Superior temporal gyrus (tissue), 1 donor: Measurements from ENCODE around the gene BORCS6.
"Not testable (repeated sequence)": the region's sequence is repeated elsewhere in the genome, so short reads cannot be mapped to it uniquely, and the experiment has no call there.

Experiments
- DNase-seq: peaks from one replicate; pipeline ENCODE4 v3.0.0-alpha.2; 2016; ENCODE audit errors: extremely low spot score

The BORCS6 gene

DNA sequence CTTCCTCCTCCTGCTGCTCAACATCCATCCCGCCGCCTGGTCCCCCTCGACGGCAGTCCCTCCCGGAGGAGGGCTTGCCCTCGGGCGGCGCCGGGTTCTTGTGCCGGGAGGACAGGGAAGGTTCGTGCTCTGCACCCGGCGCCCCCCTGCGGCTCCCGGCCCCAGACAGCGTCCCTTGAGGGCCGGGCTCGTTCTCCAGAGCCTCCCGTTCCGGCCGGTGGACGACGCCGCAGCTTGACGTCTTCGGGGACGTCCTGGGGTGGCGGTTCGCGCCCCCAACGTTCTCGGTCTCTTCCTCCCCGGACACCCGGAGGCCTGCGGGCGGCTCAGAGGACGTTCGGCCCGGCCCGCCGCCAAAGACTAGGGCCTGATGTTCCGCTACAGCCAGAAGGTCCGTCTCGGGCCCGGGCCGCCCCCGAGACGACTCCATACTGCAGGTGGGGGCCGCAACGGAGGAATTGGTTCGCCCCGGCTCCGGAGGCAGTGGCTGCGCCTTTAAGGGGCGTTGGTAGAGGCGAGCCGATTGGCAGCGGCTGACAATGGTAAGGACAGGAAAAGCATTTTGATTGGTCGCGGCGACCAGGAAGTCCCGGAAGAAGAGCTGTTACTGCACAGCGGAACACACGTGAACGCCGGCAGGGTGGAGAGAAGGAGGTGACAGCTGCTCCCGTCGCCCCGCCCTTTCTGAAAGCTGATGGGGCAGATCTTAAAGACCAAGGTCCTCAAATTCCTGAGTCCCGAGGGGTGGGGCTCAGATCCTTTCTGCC lies at the start of gene BORCS6:
Gene BORCS6 (minus strand): TSS at position 470 of the 767 bp plus-strand sequence. CDS start 40 bp downstream, at position 430.
- DNase-seq = peak; percentile 99

GRCh38 chr17:8237886-8238285 lies 47.9 kb upstream of the BORCS6 start:
- DNase-seq = no peak

DNA sequence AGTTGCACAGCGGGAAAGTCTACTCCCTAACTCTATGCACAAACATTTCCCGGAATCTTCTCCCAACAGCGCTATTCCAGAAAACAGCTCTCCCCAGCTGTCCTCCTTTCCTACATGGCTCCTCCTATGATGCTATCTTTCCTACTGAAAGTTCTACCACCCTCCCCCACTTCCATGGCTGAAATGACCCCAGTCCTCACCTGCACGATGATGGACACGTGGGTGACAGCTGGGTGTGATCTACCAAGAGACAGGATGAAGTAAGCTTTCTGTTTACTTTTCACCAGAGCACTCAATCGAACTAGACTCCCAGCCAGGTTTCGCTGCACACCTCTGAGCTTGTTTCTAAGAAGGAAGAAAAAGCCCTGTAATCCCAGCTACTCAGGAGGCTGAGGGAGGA lies 47.2 kb upstream of the BORCS6 start:
- no peak for DNase-seq

GRCh38 chr17:8235676-8236075 lies 45.7 kb upstream of the BORCS6 start:
- no peak for DNase-seq

DNA sequence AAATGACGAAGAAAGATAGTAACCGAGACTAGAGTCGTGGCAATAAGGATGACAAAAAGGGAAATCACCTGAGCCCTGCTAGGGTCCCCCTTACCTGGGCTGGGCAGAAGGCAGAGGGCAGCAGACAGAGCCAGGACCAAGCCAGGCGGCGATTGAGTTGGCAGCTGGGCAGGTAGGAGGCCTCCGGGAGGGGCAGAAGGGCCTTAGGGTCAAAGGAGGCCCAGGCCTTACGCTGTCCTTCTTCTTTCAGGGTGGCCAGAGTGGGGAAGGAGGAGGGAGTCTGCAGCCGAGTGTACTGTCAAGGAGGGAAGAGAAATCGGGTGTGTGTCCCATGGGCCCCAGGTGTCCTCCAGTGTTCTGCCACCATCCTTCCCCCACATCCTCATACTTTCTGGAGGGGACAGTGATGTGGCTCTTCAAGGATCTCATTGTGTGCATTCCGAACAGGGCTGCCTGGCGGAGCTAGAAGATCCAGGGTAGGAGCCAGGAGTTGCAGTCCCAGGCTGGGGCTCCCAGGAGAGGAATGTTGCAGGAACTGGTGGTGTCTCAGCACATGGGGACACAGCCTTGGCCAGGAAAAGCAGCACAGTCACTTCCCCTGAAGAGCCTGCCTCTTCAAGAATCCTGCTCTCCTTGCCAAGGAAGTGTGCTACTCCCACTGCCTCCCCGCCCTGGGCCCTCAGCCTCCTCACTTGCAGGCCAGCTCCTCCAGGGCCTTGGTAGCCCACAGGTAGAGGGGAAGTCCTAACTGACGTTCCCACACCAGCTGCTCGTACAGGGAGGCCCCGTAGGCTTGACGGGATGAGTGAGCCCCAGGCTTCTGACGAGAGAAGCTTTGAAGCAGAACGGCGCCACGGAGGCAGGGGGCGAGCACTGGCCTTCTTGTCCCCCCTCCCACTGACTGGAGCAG lies 44.6 kb upstream of the BORCS6 start:
- no peak for DNase-seq

DNA sequence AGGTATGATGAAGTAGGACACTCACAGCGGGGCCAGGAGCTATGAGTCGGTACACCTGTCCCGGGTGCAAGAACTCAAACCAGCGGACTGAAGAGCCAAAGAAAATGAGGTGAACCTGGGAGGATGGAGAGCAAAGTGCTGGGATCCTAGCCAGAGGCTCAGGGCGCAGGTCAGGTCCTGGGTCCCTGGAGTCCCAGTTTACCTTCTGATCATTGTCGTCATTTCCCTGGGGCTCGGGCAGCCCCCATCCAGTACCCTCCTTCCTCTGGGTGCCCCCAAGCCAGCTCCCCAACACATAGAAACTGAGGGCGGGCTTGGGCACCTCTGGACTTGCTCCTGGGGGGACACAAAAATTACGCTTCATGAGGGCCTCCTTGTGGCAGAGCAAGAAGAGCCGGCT lies 41.7 kb upstream of the BORCS6 start:
- no peak for DNase-seq

- no peak for DNase-seq
These were observed 37.2 kb upstream of the BORCS6 start for GRCh38 chr17:8227238-8227581.

DNA sequence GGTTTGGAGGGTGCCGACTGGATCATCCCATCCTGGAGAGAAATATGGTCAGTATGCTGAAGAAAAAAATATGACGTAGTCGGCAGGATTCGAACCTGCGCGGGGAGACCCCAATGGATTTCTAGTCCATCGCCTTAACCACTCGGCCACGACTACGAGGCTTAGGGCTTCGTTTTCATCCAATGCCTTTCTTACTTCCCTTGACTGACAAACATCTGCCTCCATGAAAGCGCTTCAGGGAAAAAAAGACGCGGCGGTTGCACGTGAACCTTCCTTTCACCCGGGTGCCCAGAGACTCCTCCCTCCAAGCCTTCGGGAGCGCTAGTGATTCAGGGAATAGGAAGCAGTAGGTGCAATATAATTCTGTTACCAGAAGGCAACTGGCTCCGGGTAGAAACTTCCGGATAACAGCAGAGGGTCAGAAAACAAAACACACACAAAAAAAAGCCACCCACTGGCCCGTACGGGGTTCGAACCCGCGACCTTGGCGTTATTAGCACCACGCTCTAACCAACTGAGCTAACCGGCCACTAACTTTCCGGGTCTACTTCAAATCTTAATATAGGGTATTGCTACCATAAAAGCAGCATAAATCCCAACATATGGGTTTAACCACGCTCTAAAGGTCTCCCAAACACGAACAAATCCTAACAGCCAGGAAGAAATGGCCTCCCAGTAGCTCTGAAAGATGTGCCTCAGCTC lies 36.7 kb upstream of the BORCS6 start:
- DNase-seq = peak; percentile 92

DNA sequence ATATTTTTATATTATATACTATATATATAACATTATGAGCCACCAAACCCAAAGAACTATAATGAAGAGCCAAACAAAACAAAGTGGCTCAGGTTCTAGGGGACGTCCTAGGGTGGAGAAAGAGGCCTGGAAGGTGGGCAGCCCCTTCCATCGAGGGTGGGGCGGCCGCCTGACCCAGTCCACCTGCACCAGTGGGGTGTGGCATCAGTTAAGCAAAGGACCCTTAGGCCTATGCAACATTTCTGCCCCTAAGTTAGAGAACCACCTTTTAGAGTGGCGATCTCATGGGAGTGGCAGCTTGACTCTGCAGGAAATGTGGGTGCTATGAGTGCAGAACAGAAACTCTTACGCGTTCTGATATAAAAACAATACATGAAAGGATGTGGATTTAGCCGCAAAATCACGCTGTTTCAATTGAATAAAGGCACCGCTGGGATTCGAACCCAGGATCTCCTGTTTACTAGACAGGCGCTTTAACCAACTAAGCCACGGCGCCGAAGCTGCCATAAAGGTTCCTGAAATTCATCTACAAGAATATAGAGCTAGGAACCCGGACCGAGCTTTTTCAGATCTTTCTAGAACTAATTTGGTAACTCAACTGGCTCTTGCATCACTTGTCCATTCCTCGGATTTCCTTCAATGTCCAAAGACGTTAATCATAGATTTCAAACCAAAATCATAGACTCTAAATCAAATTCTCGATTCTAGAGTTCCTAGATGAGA lies 36.0 kb upstream of the BORCS6 start:
- DNase-seq = peak; percentile 87

DNA sequence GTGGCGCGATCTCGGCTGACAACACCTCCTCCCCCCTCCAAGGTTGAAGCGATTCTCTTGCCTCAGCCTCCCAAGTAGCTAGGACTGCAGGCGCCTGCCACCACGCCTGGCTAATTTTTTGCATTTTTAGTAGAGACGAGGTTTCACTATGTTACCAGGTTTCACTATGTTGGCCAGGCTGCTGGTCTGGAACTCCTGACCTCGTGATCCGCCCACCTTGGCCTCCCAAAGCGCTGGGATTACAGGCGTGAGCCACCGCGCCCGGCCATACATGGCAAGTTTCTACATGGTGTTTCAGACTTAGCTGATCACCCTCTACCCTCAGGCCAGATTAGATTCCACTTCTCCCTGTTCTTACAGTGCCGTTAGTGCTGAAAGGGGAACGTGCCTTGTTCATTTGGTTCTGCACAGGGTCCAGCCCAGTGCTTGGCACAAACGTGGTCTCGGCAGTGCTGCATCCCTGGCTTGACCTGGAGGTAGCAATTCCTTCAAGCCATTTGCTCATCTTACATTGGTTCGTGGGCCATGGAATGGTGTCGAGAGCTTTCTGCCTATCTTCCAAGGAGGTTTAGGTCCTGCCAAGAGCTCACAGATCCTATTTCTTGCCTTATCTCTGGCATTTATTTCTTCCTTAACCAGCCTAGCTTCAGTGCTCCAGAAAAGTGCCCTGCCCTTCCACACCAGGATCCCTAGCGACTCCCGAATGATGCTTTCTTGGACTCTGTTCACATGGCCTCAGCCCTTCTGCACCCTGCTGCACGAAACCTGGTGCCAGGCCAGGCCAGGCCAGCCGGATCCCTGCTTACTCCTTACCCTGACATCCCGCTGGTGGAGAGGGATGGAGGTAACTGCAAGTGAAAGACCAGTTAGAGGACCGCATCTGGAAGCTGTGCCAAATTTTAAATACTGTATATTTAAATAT lies 35.2 kb upstream of the BORCS6 start:
- no peak for DNase-seq

DNA sequence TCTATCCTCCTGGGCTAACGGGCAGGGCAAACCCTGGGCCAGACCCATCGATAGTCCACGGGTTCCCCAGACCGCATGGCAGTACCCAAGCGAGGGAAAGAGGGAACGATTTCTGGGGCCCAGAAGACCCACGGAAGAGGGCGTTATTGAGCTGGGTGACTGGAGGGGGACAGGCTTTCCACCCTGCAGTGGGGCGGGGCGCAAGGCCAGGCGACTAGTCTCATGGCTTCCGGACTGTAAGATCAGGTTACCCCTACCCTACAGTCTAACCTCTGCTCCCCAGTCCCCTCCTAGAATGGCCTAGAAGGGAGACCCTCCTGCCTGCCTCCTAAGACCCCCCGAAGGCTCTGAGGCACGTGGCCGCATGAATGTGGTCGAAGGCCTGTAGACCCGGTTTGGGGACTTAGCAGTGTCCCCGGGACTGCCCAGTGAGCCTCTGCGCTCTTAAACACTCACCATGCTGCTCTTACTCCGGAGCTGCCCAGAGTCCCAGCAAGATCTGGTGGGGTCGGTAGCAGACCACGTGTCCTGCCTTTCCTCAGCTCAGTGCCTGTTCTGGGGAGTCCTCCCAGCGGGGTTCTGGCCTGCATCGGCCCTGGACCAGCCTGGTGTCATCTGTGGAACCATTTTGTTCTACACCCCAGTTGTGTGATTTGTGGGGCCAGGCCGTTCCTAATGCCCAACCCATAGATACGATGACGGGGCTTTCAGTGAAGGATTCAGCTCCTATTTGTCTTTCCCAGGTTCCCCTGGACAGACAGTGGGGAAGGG lies 33.6 kb upstream of the BORCS6 start:
- peak; percentile 67 for DNase-seq

DNA sequence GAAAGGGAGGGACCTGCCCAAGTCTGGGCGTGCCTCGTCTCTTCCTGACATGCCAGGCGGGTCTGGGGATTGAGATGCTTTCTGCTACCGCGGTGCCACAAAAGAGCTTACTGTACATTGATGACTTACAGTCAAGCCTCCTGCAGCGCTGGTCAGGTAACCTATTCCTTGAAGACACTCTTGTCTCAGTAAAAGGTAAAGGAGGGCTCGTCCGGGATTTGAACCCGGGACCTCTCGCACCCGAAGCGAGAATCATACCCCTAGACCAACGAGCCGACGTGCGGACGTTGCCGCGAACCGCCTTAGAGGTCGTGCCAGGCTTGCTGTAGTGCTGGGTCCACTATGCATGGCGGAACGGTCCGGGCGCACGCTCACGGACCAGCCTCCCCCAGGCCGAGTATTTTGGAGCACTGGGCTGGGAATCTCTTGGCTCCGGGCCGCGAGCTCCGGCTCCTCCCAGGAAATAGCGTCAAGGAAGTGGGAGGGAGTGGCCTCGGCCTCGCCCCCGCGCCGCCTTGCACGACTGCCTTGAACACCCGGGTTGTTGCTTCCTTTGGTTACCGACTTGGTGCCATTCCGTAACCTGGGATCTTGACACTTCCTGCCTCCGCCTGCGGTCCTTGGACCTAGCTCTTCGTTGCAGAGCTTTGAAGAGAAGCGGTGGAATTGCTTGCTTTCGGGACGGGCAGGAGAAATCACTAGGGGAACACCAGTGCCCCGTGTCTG lies 32.8 kb upstream of the BORCS6 start:
- peak; percentile 93 for DNase-seq

- no peak for DNase-seq
These were observed 32.3 kb upstream of the BORCS6 start for GRCh38 chr17:8222380-8222629.

DNA sequence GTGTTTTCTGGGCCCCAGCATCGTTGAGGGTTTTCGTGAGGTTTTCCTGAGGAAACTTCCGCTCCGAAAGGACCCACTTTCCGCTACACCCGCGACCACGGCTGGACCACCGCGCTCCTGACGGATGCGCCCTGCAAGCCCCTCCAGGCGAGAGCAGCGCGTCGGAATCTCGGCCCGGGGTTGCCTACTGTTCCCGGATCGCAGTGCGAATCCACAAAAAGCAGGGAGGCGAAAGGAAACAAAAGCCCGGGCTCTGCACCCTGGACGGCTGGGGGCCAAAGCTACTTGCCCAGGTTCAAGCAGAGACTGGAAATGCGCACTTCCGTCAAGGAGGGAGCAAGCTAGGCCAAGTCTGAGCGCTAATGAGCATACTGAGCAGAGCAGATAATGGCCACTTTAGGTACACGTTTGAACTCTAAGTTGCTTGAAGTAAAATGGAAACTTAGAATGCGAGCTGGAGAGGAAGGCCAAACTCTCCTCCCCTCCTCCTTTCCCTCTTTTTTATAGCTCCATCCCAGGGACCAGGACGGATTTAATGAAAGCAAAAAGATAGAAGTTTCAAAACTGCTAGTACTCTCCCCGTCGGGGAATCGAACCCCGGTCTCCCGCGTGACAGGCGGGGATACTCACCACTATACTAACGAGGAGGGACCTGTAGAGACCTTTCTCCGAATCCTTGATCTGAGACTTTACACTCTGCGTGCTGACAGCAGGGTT lies 31.8 kb upstream of the BORCS6 start:
- DNase-seq = peak; percentile 99

DNA sequence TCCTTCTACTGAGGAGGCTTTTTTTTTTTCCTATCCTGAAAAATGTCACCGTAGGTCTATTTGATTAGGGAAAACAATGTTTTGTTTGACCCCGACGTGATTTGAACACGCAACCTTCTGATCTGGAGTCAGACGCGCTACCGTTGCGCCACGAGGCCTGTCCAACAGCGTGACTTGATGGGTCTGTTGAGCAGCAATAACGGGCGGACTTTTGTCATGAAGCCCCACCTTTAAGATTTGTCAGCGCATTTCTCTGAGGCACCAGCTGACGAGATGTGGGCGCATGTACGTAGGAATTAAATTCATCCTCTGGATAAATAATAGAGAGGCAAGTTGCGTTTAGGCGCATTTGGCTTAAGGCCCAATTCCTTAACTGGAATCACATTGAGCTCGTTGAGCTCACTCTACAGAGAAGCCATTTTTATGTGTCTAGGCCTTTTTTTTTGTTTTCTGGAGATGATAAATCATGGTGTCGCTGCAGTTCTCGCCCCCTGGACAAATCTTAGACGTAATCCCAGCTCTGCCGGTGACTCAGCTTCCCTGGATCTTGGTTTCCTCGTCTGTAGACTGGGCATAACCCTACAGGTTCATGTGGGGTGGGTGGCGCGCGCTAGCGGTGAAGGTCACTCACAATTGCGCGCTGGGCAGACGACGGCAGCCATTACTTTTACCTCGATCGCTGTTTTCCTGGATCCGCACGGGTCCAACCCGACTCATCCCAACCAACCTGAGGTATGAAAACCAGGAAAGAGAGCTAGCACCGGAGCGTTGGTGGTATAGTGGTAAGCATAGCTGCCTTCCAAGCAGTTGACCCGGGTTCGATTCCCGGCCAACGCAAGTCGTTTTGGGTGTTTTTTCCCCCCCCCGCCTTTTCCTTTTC lies 31.0 kb upstream of the BORCS6 start:
- peak; percentile 98 for DNase-seq

GRCh38 chr17:8214000-8214399 lies 24.0 kb upstream of the BORCS6 start:
- DNase-seq = not testable (repeated sequence)

GRCh38 chr17:8212312-8213180 lies 22.6 kb upstream of the BORCS6 start:
- no peak for DNase-seq
